ENCODE measurements around the gene OR5A2.
"Not testable (repeated sequence)": the region's sequence is repeated elsewhere in the genome, so short reads cannot be mapped to it uniquely, and the experiment has no call there.

Gene OR5A2

GRCh38 chr11:59380263-59381059 is 45.8 kb downstream of the OR5A2 start:
- no peak for DNase-seq (ENCODE audit: low read depth)

GRCh38 chr11:59372324-59372723 is 53.9 kb downstream of the OR5A2 start:
- DNase-seq (ENCODE audit: low read depth) = not testable (repeated sequence)

- no peak for DNase-seq (ENCODE audit: low read depth)
Measured at GRCh38 chr11:59368238-59369022, 57.8 kb downstream of the OR5A2 start.
